SU-DHL-6 (cell line): Measurements from ENCODE around the gene MTA3.

Experiments
- H2AFZ ChIP-seq: fragments of 200-600 bp; sonication (generic); 2 replicates; pipeline ENCODE4 v1.6.1; 2014; ENCODE audit warnings: low read depth, mild to moderate bottlenecking, moderate library complexity, mixed read lengths, antibody characterized with exemption, low read length; ENCODE audit not compliant: severe bottlenecking
- H3F3A ChIP-seq: fragments of 200-600 bp; shearing (Covaris generic); 2 replicates; pipeline ENCODE4 v1.6.0; 2016; ENCODE audit warnings: antibody characterized with exemption, mild to moderate bottlenecking; ENCODE audit not compliant: insufficient read depth
- H3K27ac ChIP-seq: fragments of 200-600 bp; sonication (generic); 2 replicates; pipeline ENCODE4 v1.5.1; 2016; ENCODE audit warnings: low read depth, mild to moderate bottlenecking, low read length, moderate library complexity, mixed read lengths
- H3K27me3 ChIP-seq: fragments of 200-600 bp; sonication (generic), shearing (Covaris generic); 2 replicates; pipeline ENCODE4 v1.6.0; 2014; ENCODE audit warnings: mild to moderate bottlenecking, low read length
- H3K36me3 ChIP-seq: fragments of 200-600 bp; sonication (generic); 2 replicates; pipeline ENCODE4 v1.6.1; 2014; ENCODE audit warnings: mild to moderate bottlenecking, low read length, mixed read lengths
- H3K4me2 ChIP-seq: fragments of 300-600, 200-600 bp; shearing (Covaris generic), sonication (generic); 2 replicates; pipeline ENCODE4 v1.6.0; 2014; ENCODE audit warnings: low read length, low read depth, mild to moderate bottlenecking; ENCODE audit not compliant: poor library complexity, severe bottlenecking
- H3K4me3 ChIP-seq: fragments of 200-600 bp; sonication (generic); 2 replicates; pipeline ENCODE4 v1.5.1; 2014; ENCODE audit warnings: antibody characterized with exemption, low read length, mild to moderate bottlenecking, mixed read lengths; ENCODE audit not compliant: insufficient read depth, poor library complexity, severe bottlenecking
- H3K79me2 ChIP-seq: fragments of 200-600 bp; sonication (generic); 2 replicates; pipeline ENCODE4 v1.6.1; 2014; ENCODE audit warnings: mild to moderate bottlenecking, low read length, moderate library complexity; ENCODE audit not compliant: insufficient read depth
- H3K9ac ChIP-seq: fragments of 200-600 bp; sonication (generic); 2 replicates; pipeline ENCODE4 v1.7.0; 2014; ENCODE audit warnings: mild to moderate bottlenecking, low read length
- H3K9me2 ChIP-seq: fragments of 200-600 bp; sonication (generic); replicated peaks from 2 replicates; pipeline ENCODE4 v1.6.1; 2014; ENCODE audit warnings: low read length; ENCODE audit not compliant: insufficient read depth
- H3K9me3 ChIP-seq: fragments of 200-600 bp; sonication (generic); 2 replicates; pipeline ENCODE4 v1.6.1; 2014; ENCODE audit warnings: low read length, mixed read lengths; ENCODE audit not compliant: insufficient read depth
- H4K20me1 ChIP-seq: fragments of 200-600 bp; sonication (generic); 2 replicates; pipeline ENCODE4 v1.6.1; 2014; ENCODE audit warnings: low read depth, mild to moderate bottlenecking, antibody characterized with exemption, low read length, moderate library complexity, mixed read lengths
- EZH2phosphoT487 ChIP-seq: fragments of 200-600 bp; sonication (generic), shearing (Covaris generic); conservative IDR thresholded peaks from 2 replicates; pipeline ENCODE4 v1.6.1; 2018; ENCODE audit warnings: mild to moderate bottlenecking, antibody characterized with exemption, low read length, moderate library complexity, mixed read lengths
- TF ChIP-seq, protein P1 (sequence below): fragments of 200-600 bp; sonication (generic); IDR thresholded peaks from one replicate; pipeline ENCODE4 v1.5.1; 2017; ENCODE audit warnings: antibody characterized with exemption, mild to moderate bottlenecking, low read length, moderate library complexity; ENCODE audit not compliant: insufficient read depth, poor library complexity, severe bottlenecking

The MTA3 gene

DNA sequence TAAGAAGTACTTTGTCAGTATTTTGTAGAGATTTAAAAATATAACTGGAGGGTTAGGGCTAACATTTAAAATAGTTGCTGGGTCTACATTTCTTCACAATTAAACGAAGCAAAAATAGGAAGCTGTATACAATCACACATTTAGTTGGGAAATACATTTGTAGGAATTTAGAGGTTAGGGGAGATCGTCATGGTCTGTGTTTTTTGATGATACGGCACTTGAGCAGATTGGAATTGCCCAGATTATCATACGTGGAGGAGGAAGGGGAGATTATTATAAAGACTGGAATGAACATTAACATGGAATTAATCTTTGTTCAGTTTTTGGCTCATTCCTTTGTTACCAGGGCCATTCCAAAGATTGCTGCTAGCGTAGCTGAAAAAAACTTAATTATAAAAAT lies 84.6 kb downstream of the MTA3 start:
- no peak overlapping the region for H3K27ac ChIP-seq
- no peak for TF ChIP-seq EZH2phosphoT487
- TF ChIP-seq, protein P1, sequence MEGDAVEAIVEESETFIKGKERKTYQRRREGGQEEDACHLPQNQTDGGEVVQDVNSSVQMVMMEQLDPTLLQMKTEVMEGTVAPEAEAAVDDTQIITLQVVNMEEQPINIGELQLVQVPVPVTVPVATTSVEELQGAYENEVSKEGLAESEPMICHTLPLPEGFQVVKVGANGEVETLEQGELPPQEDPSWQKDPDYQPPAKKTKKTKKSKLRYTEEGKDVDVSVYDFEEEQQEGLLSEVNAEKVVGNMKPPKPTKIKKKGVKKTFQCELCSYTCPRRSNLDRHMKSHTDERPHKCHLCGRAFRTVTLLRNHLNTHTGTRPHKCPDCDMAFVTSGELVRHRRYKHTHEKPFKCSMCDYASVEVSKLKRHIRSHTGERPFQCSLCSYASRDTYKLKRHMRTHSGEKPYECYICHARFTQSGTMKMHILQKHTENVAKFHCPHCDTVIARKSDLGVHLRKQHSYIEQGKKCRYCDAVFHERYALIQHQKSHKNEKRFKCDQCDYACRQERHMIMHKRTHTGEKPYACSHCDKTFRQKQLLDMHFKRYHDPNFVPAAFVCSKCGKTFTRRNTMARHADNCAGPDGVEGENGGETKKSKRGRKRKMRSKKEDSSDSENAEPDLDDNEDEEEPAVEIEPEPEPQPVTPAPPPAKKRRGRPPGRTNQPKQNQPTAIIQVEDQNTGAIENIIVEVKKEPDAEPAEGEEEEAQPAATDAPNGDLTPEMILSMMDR: no peak
- no peaks in the 10 kb centered on the region for H3K9me3 ChIP-seq
- H3K36me3 ChIP-seq: peaks cover 14% of the 10 kb centered on the region; the same call in 1 of the 2 replicates
- H3K9ac ChIP-seq: no peak overlapping the region
- H3F3A ChIP-seq: peaks cover 10% of the 10 kb centered on the region; the same call in 1 of the 2 replicates
- no peak overlapping the region for H3K4me2 ChIP-seq
- H3K79me2 ChIP-seq: peaks cover 14% of the 10 kb centered on the region; the same call in 1 of the 2 replicates
- no peaks in the 10 kb centered on the region for H3K27me3 ChIP-seq
- H4K20me1 ChIP-seq: no peaks in the 10 kb centered on the region
- no peak overlapping the region for H3K4me3 ChIP-seq
- no peaks in the 10 kb centered on the region for H3K9me2 ChIP-seq
- no peak overlapping the region for H2AFZ ChIP-seq

DNA sequence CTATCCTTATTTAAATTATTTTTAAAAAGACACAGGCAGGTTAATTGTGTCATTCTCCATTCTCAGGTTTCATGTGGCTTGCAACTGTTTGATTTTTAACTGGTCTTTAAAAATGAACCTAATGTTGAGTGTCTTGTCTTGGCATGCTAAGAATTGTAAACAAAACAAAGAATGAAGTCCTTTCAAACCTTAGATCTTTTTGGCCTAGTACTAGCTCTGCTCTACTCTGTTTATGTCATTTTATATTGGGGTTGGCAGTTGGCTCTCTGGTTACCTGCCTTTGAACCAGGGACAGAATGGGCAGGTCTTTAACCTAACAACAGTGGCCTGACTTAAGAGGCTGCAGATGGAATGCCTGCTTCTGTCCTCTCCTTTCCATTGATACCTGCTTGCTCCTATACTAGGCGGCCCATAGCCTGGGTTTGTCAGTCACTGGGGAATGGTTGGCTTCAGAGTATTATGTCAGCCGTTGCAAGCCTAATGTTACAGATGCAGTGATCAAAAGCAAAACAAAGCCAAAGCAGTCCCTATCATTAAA lies 85.5 kb downstream of the MTA3 start:
- no peaks in the 10 kb centered on the region for H3K9me2 ChIP-seq
- no peak overlapping the region for H2AFZ ChIP-seq
- 0 out of 2 replicates have a peak, but pooled peaks cover 7% of the 10 kb centered on the region for H3F3A ChIP-seq
- H3K4me2 ChIP-seq: no peak overlapping the region
- TF ChIP-seq, protein P1: no peak
- TF ChIP-seq EZH2phosphoT487: no peak
- no peaks in the 10 kb centered on the region for H3K9me3 ChIP-seq
- H4K20me1 ChIP-seq: no peaks in the 10 kb centered on the region
- peaks cover 14% of the 10 kb centered on the region; the same call in 1 of the 2 replicates for H3K79me2 ChIP-seq
- no peak overlapping the region for H3K27ac ChIP-seq
- no peak overlapping the region for H3K9ac ChIP-seq
- H3K27me3 ChIP-seq: no peaks in the 10 kb centered on the region
- no peak overlapping the region for H3K4me3 ChIP-seq
- H3K36me3 ChIP-seq: peaks cover 15% of the 10 kb centered on the region; the same call in 1 of the 2 replicates

DNA sequence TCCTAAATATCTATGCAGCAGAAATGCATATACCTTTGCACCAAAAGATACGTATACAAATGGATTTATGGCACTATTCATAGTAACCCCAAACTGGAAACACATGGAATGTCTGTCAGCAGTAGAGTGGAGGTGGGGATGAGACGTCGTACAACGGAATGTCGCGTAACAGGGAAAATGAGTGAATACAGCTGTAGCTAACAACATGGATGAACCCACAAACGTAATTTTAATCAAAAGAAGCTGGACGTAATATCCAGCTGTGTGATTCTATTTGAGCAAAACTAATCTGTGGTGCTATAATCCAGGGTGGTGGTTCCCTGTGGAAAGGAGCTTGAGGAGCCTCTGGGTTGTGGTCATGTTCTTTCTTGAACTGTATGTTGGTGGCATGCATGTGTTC lies 89.9 kb downstream of the MTA3 start:
- H3F3A ChIP-seq: peaks cover 29% of the 10 kb centered on the region; the same call in 1 of the 2 replicates
- H3K9me3 ChIP-seq: no peaks in the 10 kb centered on the region
- H3K4me2 ChIP-seq: no peak overlapping the region
- TF ChIP-seq, protein P1: no peak
- TF ChIP-seq EZH2phosphoT487: no peak
- no peaks in the 10 kb centered on the region for H4K20me1 ChIP-seq
- H3K27ac ChIP-seq: no peak overlapping the region
- no peaks in the 10 kb centered on the region for H3K27me3 ChIP-seq
- H3K36me3 ChIP-seq: peaks cover 14% of the 10 kb centered on the region; the same call in 1 of the 2 replicates
- H3K79me2 ChIP-seq: peaks cover 5% of the 10 kb centered on the region; the same call in 1 of the 2 replicates
- no peak overlapping the region for H3K9ac ChIP-seq
- no peaks in the 10 kb centered on the region for H3K9me2 ChIP-seq
- H2AFZ ChIP-seq: no peak overlapping the region
- H3K4me3 ChIP-seq: no peak overlapping the region
